Activated CD8-positive, alpha-beta T cell treated with anti-CD3 and anti-CD28 coated beads for 36 hours (primary cell): ENCODE measurements around the gene WDR26. TPM values are rescaled to one million over a fixed set of nuclear protein-coding genes. Genes with fewer than 3 reads are reported as not detected.
A peak's percentile ranks its signal among the peaks of the same experiment; 100 is the strongest.

Experiments
- ATAC-seq: fragments of 200-7000 bp; cut with Tn5 transposase; one replicate; pipeline ENCODE4 v1.10.0; 2021; ENCODE audit warnings: mild to moderate bottlenecking, moderate library complexity
- CTCF ChIA-PET: fragments of 350-600 bp; sonication (Branson Sonifier 250); formaldehyde crosslinking; loops from one replicate; lab custom pipeline; 2021; ENCODE audit warnings: antibody characterized with exemption; lab: Charles Lee
- POLR2A ChIA-PET: fragments of 350-600 bp; sonication (Branson Sonifier 250); formaldehyde crosslinking; loops from one replicate; lab custom pipeline; 2021; ENCODE audit warnings: antibody characterized with exemption; lab: Charles Lee
- DNase-seq: peaks from one replicate; pipeline ENCODE4 v3.0.0-alpha.2; 2020
- H3K27ac Mint-ChIP-seq: one replicate; pipeline ENCODE4 v1.8.0; 2021; ENCODE audit warnings: mild to moderate bottlenecking, mixed read lengths
- H3K27me3 Mint-ChIP-seq: one replicate; pipeline ENCODE4 v1.8.0; 2021; ENCODE audit warnings: mixed read lengths
- H3K36me3 Mint-ChIP-seq: one replicate; pipeline ENCODE4 v1.8.0; 2021; ENCODE audit warnings: low read depth, mixed read lengths
- H3K4me1 Mint-ChIP-seq: one replicate; pipeline ENCODE4 v1.8.0; 2021; ENCODE audit warnings: low read depth, mixed read lengths
- H3K4me3 Mint-ChIP-seq: one replicate; pipeline ENCODE4 v1.8.0; 2021; ENCODE audit warnings: mild to moderate bottlenecking, moderate library complexity, mixed read lengths
- H3K9me3 Mint-ChIP-seq: one replicate; pipeline ENCODE4 v1.8.0; 2021; ENCODE audit warnings: mixed read lengths
- intact Hi-C: fragments of 100-400 bp; cut with micrococcal nuclease; formaldehyde crosslinking; loops from one replicate; pipeline ENCODE4 v1.10.0; 2022
- total RNA-seq, 2 experiments: library from RNA; stranded (reverse); gene quantifications; one replicate each; pipeline ENCODE4 v1.2.3, GENCODE V29; 2021
- TF ChIP-seq, protein P1 (sequence below): fragments of 200-600 bp; IDR thresholded peaks from one replicate; pipeline ENCODE4 v1.8.0; 2022; ENCODE audit warnings: antibody characterized with exemption, mild to moderate bottlenecking

The WDR26 gene
- total RNA-seq, 2 experiments from 2014 or later, result 75.2 to 75.8 TPM

DNA sequence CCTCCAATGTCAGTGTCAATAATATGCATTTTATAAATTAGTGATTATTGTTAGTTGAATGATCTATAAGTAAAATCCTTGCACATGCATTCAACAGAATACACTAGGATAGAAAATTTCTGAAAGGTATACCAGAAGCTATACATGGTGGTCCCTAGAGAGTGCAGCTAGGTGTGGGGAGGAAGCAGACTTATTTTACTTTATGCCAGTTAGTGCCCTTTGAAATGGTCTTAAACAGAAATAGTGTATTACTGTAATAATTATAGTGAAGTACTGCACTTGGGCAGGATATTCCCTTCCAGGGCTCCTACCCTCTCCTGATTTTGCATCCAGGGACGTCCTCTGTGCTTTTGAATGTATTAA is 23.2 kb upstream of the WDR26 start:
- Mint-ChIP-seq H3K27ac (no peak overlapping the region), H3K4me3 (no peak overlapping the region), H3K36me3 (peaks cover 2% of the 10 kb centered on the region), H3K27me3 (no peaks in the 10 kb centered on the region), H3K9me3 (no peaks in the 10 kb centered on the region), H3K4me1 (peaks cover 13% of the 10 kb centered on the region)
- TF ChIP-seq, protein P1, sequence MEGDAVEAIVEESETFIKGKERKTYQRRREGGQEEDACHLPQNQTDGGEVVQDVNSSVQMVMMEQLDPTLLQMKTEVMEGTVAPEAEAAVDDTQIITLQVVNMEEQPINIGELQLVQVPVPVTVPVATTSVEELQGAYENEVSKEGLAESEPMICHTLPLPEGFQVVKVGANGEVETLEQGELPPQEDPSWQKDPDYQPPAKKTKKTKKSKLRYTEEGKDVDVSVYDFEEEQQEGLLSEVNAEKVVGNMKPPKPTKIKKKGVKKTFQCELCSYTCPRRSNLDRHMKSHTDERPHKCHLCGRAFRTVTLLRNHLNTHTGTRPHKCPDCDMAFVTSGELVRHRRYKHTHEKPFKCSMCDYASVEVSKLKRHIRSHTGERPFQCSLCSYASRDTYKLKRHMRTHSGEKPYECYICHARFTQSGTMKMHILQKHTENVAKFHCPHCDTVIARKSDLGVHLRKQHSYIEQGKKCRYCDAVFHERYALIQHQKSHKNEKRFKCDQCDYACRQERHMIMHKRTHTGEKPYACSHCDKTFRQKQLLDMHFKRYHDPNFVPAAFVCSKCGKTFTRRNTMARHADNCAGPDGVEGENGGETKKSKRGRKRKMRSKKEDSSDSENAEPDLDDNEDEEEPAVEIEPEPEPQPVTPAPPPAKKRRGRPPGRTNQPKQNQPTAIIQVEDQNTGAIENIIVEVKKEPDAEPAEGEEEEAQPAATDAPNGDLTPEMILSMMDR, result peak; percentile 28
- DNase-seq, result no peak
- CTCF ChIA-PET, result interaction anchor here (0.6 to 4.8 kb wide), 32 partner anchors 9 to 463 kb away, joined by 3 to 33 read pairs (median 5); partner anchors contain the start of gene NVL
- POLR2A ChIA-PET, result interaction anchor here (0.6 to 1.0 kb wide), 4 partner anchors 14 to 163 kb away, joined by 3 to 5 read pairs (median 4); no protein-coding TSS in a partner anchor
- intact Hi-C loops, result loop anchor here (5.0 kb wide), 1 partner anchor 340 kb away; no protein-coding TSS in a partner anchor
- no peak for ATAC-seq

DNA sequence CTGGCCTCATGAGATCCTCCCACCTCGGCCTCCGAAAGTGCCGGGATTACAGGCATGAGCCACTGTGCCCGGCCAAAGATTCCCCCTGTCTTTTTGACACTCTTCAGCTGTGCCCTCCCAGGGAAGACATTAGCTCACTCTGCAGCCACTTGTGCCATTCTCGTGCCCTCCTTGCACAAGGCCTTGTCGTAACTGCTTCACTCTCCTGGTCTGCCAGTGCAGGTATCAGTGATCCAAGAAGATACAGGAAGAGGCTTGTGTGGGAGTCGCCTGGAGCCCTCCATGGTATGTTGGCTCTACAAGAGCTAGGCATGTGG is 22.0 kb upstream of the WDR26 start:
- CTCF ChIA-PET, result interaction anchor here (0.6 to 4.8 kb wide), 30 partner anchors 8 to 406 kb away, joined by 3 to 33 read pairs (median 4); partner anchors contain the start of genes DEGS1 and NVL

DNA sequence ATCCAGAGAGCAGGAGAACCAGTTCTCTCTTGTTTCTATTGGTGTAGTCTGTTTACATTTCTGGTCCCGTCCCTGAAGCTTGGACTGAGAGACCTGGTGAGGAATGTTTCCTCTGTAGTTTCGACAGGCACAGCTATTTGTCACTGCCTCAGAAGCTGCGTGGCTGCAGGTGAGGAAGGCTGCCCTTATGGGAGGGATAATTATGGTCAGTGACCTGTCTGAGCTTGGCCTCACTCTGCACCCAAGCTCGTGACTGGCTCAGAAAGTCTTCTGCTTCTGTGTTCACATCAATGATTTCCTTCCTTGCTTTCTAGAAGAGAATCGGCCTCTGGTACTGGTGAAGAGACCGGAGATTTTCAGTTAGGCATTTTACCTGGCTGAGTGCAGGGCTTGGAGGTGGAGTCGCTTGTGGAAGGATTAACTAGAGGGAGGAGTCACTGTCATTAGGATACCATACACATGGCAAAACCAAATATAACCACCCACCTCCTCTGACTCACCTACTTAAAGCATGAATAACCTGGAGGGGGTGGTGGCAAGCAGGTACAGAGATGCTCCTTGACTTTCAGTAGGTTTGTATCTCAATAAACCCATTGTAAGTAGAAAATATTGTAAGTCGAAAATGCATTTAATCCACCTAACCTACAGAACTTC is 19.9 kb upstream of the WDR26 start:
- ATAC-seq (no peak), DNase-seq (no peak)
- Mint-ChIP-seq H3K4me3 (no peak overlapping the region), H3K27ac (no peak overlapping the region), H3K4me1 (peaks cover 27% of the 10 kb centered on the region), H3K36me3 (peaks cover 2% of the 10 kb centered on the region), H3K9me3 (no peaks in the 10 kb centered on the region), H3K27me3 (no peaks in the 10 kb centered on the region)
- intact Hi-C loops, result loop anchor here (5.0 kb wide), 1 partner anchor 337 kb away; no protein-coding TSS in a partner anchor
- TF ChIP-seq, protein P1, result no peak
- POLR2A ChIA-PET, result no interaction called here
- CTCF ChIA-PET, result interaction anchor here (1.4 kb wide), 1 partner anchor 121 kb away, joined by 3 read pairs; no protein-coding TSS in a partner anchor

More for the DNA sequence above, 22.0 kb upstream of the WDR26 start:
- Mint-ChIP-seq H3K4me1 (peaks cover 13% of the 10 kb centered on the region), H3K9me3 (no peaks in the 10 kb centered on the region), H3K27me3 (no peaks in the 10 kb centered on the region), H3K4me3 (no peak overlapping the region), H3K27ac (no peak overlapping the region), H3K36me3 (peaks cover 2% of the 10 kb centered on the region)
- TF ChIP-seq, protein P1, result no peak
- ATAC-seq (peak; percentile 9), DNase-seq (no peak)
- intact Hi-C loops, result loop anchor here (5.0 kb wide), 1 partner anchor 339 kb away; no protein-coding TSS in a partner anchor
- POLR2A ChIA-PET, result interaction anchor here (0.8 to 1.5 kb wide), 3 partner anchors 13 to 42 kb away, joined by 3 to 5 read pairs (median 3); no protein-coding TSS in a partner anchor

DNA sequence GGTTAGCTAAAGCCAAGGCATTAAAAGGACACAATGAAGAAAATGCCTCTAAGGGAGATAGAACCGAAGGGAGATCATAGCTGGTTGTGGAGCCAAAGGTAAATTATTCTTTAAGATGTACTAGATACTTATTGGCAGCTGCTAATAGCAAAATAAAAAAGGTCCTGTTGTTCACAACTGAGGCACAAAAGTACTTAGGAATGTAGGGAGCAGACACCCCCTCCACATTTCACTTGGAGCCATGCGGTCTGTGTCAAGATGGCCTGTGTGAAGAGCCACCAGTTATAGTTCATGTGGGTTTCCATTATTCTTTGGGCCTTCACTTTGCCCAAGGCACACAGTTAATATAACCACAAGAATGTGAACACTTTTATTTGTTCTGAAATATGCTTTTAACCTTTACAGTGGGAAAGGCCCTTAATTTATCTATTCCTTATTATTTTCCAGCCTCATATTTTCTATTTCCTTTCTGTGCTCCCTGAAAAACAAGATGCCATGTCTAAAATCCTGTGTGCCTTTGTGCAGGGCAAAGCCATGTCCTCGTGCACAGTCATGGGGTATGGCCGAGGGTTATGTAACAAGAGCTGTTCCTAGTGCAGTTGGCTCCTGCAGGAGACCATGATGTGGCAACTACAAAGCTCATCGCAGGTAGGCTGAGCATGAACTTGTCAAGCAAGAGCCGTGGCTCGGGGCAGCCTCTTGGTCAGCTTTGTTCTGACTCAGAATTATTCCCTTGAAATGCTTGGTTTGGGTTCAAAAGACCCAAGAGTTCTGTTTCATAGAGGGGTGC is 16.2 kb upstream of the WDR26 start:
- H3K4me3 Mint-ChIP-seq, result no peak overlapping the region
- no peaks in the 10 kb centered on the region for H3K36me3 Mint-ChIP-seq
- intact Hi-C loops, result no loop called here
- TF ChIP-seq, protein P1, result no peak
- DNase-seq (no peak), ATAC-seq (no peak)
- H3K27me3 Mint-ChIP-seq, result no peaks in the 10 kb centered on the region
- H3K27ac Mint-ChIP-seq, result no peak overlapping the region
- ChIA-PET POLR2A (no interaction called here), CTCF (interaction anchor here (0.6 to 1.0 kb wide), 3 partner anchors 63 to 138 kb away, joined by 3 read pairs; no protein-coding TSS in a partner anchor)
- no peaks in the 10 kb centered on the region for H3K9me3 Mint-ChIP-seq
- H3K4me1 Mint-ChIP-seq, result peaks cover 23% of the 10 kb centered on the region
